ENCODE results near the gene MMAB. TPM values are rescaled to one million over a fixed set of nuclear protein-coding genes. Genes with fewer than 3 reads are reported as not detected.
"Not testable (repeated sequence)": the region's sequence is repeated elsewhere in the genome, so short reads cannot be mapped to it uniquely, and the experiment has no call there.

The MMAB gene
- total RNA-seq, 4 donors from 2014 or later, result 20.0 to 25.3 (median 21.0) TPM

- Histone ChIP-seq H3K4me3 (no peak overlapping the region), H3K27me3 (peaks cover 0 to 52% (median 3%) of the 10 kb centered on the region in 4 donors), H3K4me1 (peaks cover 6 to 13% (median 11%) of the 10 kb centered on the region in 4 donors), H3K9me3 (no peaks in the 10 kb centered on the region), H3K27ac (replicated peaks in 1 of 4) (no peak overlapping the region), H3K36me3 (no peaks in the 10 kb centered on the region)
- no peak for TF ChIP-seq POLR2AphosphoS5 (IDR thresholded peaks at IDR 0.05)
- TF ChIP-seq POLR2A (IDR thresholded peaks at IDR 0.05; ENCODE audit: low read depth), result no peak
- no peak for TF ChIP-seq CTCF (IDR thresholded peaks at IDR 0.05)
- no peak for TF ChIP-seq EP300 (IDR thresholded peaks at IDR 0.05)
- no peak for DNase-seq (ENCODE audit: extremely low spot score)
- 81% methylated on average over 5 of the region's 5 CpGs for WGBS
- intact Hi-C loops (cut with DNase I), result no loop called here
These were observed 31.7 kb upstream of the MMAB start for GRCh38 chr12:109605016-109605415.

DNA sequence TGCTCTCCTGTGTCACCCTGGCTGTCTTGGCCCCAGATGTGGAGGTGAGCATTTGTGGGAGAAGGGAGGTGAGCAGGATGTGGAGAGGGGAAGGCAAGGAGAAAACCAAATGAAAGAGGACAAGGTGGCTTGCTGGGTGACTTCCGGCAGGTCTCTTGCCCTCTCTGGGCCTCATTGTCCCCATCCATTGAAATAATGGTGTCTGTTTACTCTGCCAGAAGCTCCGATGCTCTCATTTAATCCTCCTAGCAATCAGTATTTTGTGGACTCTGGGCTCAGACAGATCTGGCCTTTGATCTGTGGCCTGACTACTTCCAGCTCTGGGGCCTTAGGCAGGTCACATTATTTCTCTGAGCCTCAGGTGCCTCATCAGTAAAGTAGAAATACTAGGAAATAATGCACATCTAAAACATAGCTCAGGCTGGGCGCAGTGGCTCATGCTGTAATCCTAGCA lies 30.9 kb upstream of the MMAB start:
- no peak overlapping the region for H3K27ac ChIP-seq (replicated peaks in 1 of 4)
- peaks cover 0 to 43% (median under 1%) of the 10 kb centered on the region in 4 donors for H3K27me3 ChIP-seq
- intact Hi-C loops (cut with DNase I), result no loop called here
- DNase-seq (ENCODE audit: extremely low spot score), result no peak
- no peak overlapping the region for H3K4me3 ChIP-seq
- WGBS, result 96% methylated on average over 3 of the region's 3 CpGs
- no peaks in the 10 kb centered on the region for H3K9me3 ChIP-seq
- H3K36me3 ChIP-seq, result no peaks in the 10 kb centered on the region
- TF ChIP-seq EP300 (IDR thresholded peaks at IDR 0.05) (no peak), CTCF (IDR thresholded peaks at IDR 0.05) (no peak), POLR2AphosphoS5 (IDR thresholded peaks at IDR 0.05) (no peak), POLR2A (IDR thresholded peaks at IDR 0.05; ENCODE audit: low read depth) (no peak)
- H3K4me1 ChIP-seq, result peaks cover 6 to 13% (median 11%) of the 10 kb centered on the region in 4 donors

GRCh38 chr12:109602132-109602531 lies 28.8 kb upstream of the MMAB start:
- WGBS, result 90% methylated on average over 5 of the region's 5 CpGs
- H3K27ac ChIP-seq (replicated peaks in 1 of 4); H3K4me3 ChIP-seq; H3K36me3 ChIP-seq; H3K9me3 ChIP-seq; intact Hi-C loops (cut with DNase I); DNase-seq (ENCODE audit: extremely low spot score): not testable (repeated sequence)
- Histone ChIP-seq H3K27me3 (peaks cover 0 to 25% (median 0%) of the 10 kb centered on the region in 4 donors), H3K4me1 (peaks cover 14 to 24% (median 20%) of the 10 kb centered on the region in 4 donors)

GRCh38 chr12:109601557-109601956 lies 28.3 kb upstream of the MMAB start:
- intact Hi-C loops (cut with DNase I), result no loop called here

GRCh38 chr12:109600995-109601394 lies 27.7 kb upstream of the MMAB start:
- 90% methylated on average over 6 of the region's 8 CpGs for WGBS
- Histone ChIP-seq H3K36me3 (peaks cover 0 to 11% (median 5%) of the 10 kb centered on the region in 4 donors), H3K27me3 (peaks cover 0 to 15% (median 0%) of the 10 kb centered on the region in 4 donors), H3K27ac (replicated peaks in 1 of 4) (no peak overlapping the region), H3K9me3 (no peaks in the 10 kb centered on the region), H3K4me1 (peaks cover 8 to 13% (median 10%) of the 10 kb centered on the region in 4 donors), H3K4me3 (no peak overlapping the region)
- intact Hi-C loops (cut with DNase I), result no loop called here
- TF ChIP-seq EP300 (IDR thresholded peaks at IDR 0.05), result no peak
- no peak for TF ChIP-seq POLR2A (IDR thresholded peaks at IDR 0.05; ENCODE audit: low read depth)
- TF ChIP-seq CTCF (IDR thresholded peaks at IDR 0.05), result no peak
- no peak for TF ChIP-seq POLR2AphosphoS5 (IDR thresholded peaks at IDR 0.05)
- no peak for DNase-seq (ENCODE audit: extremely low spot score)

More at GRCh38 chr12:109601557-109601956, 28.3 kb upstream of the MMAB start:
- DNase-seq (ENCODE audit: extremely low spot score), result no peak
- TF ChIP-seq EP300 (IDR thresholded peaks at IDR 0.05) (no peak), CTCF (IDR thresholded peaks at IDR 0.05) (no peak), POLR2AphosphoS5 (IDR thresholded peaks at IDR 0.05) (no peak), POLR2A (IDR thresholded peaks at IDR 0.05; ENCODE audit: low read depth) (no peak)
- Histone ChIP-seq H3K4me1 (peaks cover 13 to 18% (median 15%) of the 10 kb centered on the region in 4 donors), H3K27me3 (peaks cover 0 to 20% (median 0%) of the 10 kb centered on the region in 4 donors), H3K9me3 (no peaks in the 10 kb centered on the region), H3K27ac (replicated peaks in 1 of 4) (no peak overlapping the region), H3K4me3 (no peak overlapping the region), H3K36me3 (peaks cover 0 to 5% (median 2%) of the 10 kb centered on the region in 4 donors)
- WGBS, result 92% methylated on average over 8 of the region's 8 CpGs

Measured in esophagus muscularis mucosa (tissue), 4 donors.